T-helper 2 cell treated with Interferon-gamma antibody and Interleukin-4, amounts not matched to agents 100 ng/mL and 5 ng/mL, for 36 hours (primary cell): ENCODE data around the gene AUTS2. TPM values are rescaled to one million over a fixed set of nuclear protein-coding genes. Genes with fewer than 3 reads are reported as not detected.

Experiments used
- intact Hi-C: fragments of 100-400 bp; cut with micrococcal nuclease; formaldehyde crosslinking; loops from one replicate; pipeline ENCODE4 v1.15.1; 2023
- total RNA-seq: library from RNA; stranded (reverse); gene quantifications from 2 replicates; pipeline ENCODE4 v1.2.3, GENCODE V29; 2022

AUTS2 gene
- total RNA-seq, 1 donor from 2014 or later: 3.3 TPM

GRCh38 chr7:69880840-69881239 is 282.6 kb downstream of the AUTS2 start:
- intact Hi-C loops: no loop called here

GRCh38 chr7:69882269-69882668 is 284.0 kb downstream of the AUTS2 start:
- intact Hi-C loops: no loop called here

- intact Hi-C loops: no loop called here
Measured at GRCh38 chr7:69883399-69883891, 285.2 kb downstream of the AUTS2 start.

- intact Hi-C loops: no loop called here
Measured at GRCh38 chr7:69885431-69885830, 287.2 kb downstream of the AUTS2 start.

- intact Hi-C loops: no loop called here
Measured at GRCh38 chr7:69889338-69889975, 291.2 kb downstream of the AUTS2 start.

- intact Hi-C loops: no loop called here
Measured at GRCh38 chr7:69889976-69890351, 291.7 kb downstream of the AUTS2 start.

- intact Hi-C loops: no loop called here
Measured at GRCh38 chr7:69892790-69893189, 294.5 kb downstream of the AUTS2 start.

GRCh38 chr7:69893906-69894305 is 295.6 kb downstream of the AUTS2 start:
- intact Hi-C loops: no loop called here

GRCh38 chr7:69895446-69895845 is 297.2 kb downstream of the AUTS2 start:
- intact Hi-C loops: no loop called here

- intact Hi-C loops: no loop called here
Measured at GRCh38 chr7:69896121-69896520, 297.8 kb downstream of the AUTS2 start.

GRCh38 chr7:69898189-69898588 is 299.9 kb downstream of the AUTS2 start:
- intact Hi-C loops: no loop called here

GRCh38 chr7:69903410-69903809 is 305.1 kb downstream of the AUTS2 start:
- intact Hi-C loops: no loop called here

- intact Hi-C loops: no loop called here
Measured at GRCh38 chr7:69906283-69906995, 308.2 kb downstream of the AUTS2 start.

- intact Hi-C loops: no loop called here
Measured at GRCh38 chr7:69907720-69908119, 309.4 kb downstream of the AUTS2 start.

- intact Hi-C loops: no loop called here
Measured at GRCh38 chr7:69908454-69908853, 310.2 kb downstream of the AUTS2 start.

GRCh38 chr7:69910150-69910549 is 311.9 kb downstream of the AUTS2 start:
- intact Hi-C loops: no loop called here

- intact Hi-C loops: no loop called here
Measured at GRCh38 chr7:69911337-69911736, 313.1 kb downstream of the AUTS2 start.

- intact Hi-C loops: no loop called here
Measured at GRCh38 chr7:69912141-69912540, 313.9 kb downstream of the AUTS2 start.

- intact Hi-C loops: no loop called here
Measured at GRCh38 chr7:69912846-69913245, 314.6 kb downstream of the AUTS2 start.

GRCh38 chr7:69919426-69920111 is 321.3 kb downstream of the AUTS2 start:
- intact Hi-C loops: no loop called here

GRCh38 chr7:69920797-69921196 is 322.5 kb downstream of the AUTS2 start:
- intact Hi-C loops: no loop called here

GRCh38 chr7:69922026-69922803 is 323.9 kb downstream of the AUTS2 start:
- intact Hi-C loops: no loop called here
